Endothelial cell (in vitro differentiated cells): ENCODE results near the gene APCDD1L. TPM values are rescaled to one million over a fixed set of nuclear protein-coding genes. Genes with fewer than 3 reads are reported as not detected.

Experiments used
- DNase-seq: peaks from one replicate; pipeline ENCODE4 v3.0.0; 2021; ENCODE audit warnings: low spot score
- H3K27ac Mint-ChIP-seq: one replicate; pipeline ENCODE4 v1.8.0; 2021; ENCODE audit warnings: mixed read lengths, inconsistent platforms; ENCODE audit not compliant: unreplicated experiment
- H3K27me3 Mint-ChIP-seq: one replicate; pipeline ENCODE4 v1.8.0; 2021; ENCODE audit warnings: mild to moderate bottlenecking, moderate library complexity, mixed read lengths, inconsistent platforms; ENCODE audit not compliant: unreplicated experiment
- H3K36me3 Mint-ChIP-seq: one replicate; pipeline ENCODE4 v1.8.0; 2021; ENCODE audit warnings: mild to moderate bottlenecking, low read depth, mixed read lengths, inconsistent platforms; ENCODE audit not compliant: unreplicated experiment
- H3K4me1 Mint-ChIP-seq: one replicate; pipeline ENCODE4 v1.8.0; 2021; ENCODE audit warnings: mild to moderate bottlenecking, mixed read lengths, inconsistent platforms; ENCODE audit not compliant: unreplicated experiment
- H3K4me3 Mint-ChIP-seq: one replicate; pipeline ENCODE4 v1.8.0; 2021; ENCODE audit warnings: mild to moderate bottlenecking, mixed read lengths, inconsistent platforms; ENCODE audit not compliant: unreplicated experiment
- H3K9me3 Mint-ChIP-seq: one replicate; pipeline ENCODE4 v1.8.0; 2021; ENCODE audit warnings: mixed read lengths, inconsistent platforms; ENCODE audit not compliant: unreplicated experiment
- total RNA-seq: library from RNA; stranded (reverse); fragmentation: NEBNext Ultra II Directional; extraction: Animal tissue kit (Norgen Biotek cat#: 25700); gene quantifications from one replicate; pipeline ENCODE4 v1.2.1, GENCODE V29; 2021; ENCODE audit not compliant: unreplicated experiment
- TF ChIP-seq, protein P1 (sequence below): fragments of 200-600 bp; sonication (generic); IDR thresholded peaks from one replicate; pipeline ENCODE4 v1.5.0; 2021; ENCODE audit warnings: antibody characterized with exemption; ENCODE audit not compliant: unreplicated experiment

Gene APCDD1L
- total RNA-seq, 1 donor from 2014 or later = not detected

DNA sequence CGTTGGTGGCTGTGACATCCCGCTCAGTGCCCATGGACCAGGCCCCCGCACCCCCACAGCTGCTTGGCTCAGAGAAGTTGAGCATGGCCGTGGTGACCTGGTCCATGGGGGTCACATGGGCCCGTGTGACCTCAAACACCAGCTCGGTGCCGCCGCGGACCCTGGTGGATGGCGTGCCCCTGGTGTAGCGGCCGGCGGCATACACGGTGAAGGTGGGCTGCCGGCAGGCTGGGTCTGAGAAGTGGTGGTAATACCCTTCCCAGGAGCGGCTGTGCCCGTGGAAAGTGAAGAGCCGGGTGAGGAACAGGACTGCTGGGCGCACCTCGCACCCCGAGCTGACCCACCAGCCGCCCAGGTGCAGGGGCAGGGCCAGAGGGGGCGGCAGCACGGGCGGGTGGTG, 54.1 kb downstream of the APCDD1L start:
- H3K4me3 Mint-ChIP-seq = no peak overlapping the region
- H3K27ac Mint-ChIP-seq = no peak overlapping the region
- H3K4me1 Mint-ChIP-seq = no peaks in the 10 kb centered on the region
- no peak for DNase-seq
- H3K36me3 Mint-ChIP-seq = peaks cover 4% of the 10 kb centered on the region
- no peaks in the 10 kb centered on the region for H3K9me3 Mint-ChIP-seq
- TF ChIP-seq, protein P1, sequence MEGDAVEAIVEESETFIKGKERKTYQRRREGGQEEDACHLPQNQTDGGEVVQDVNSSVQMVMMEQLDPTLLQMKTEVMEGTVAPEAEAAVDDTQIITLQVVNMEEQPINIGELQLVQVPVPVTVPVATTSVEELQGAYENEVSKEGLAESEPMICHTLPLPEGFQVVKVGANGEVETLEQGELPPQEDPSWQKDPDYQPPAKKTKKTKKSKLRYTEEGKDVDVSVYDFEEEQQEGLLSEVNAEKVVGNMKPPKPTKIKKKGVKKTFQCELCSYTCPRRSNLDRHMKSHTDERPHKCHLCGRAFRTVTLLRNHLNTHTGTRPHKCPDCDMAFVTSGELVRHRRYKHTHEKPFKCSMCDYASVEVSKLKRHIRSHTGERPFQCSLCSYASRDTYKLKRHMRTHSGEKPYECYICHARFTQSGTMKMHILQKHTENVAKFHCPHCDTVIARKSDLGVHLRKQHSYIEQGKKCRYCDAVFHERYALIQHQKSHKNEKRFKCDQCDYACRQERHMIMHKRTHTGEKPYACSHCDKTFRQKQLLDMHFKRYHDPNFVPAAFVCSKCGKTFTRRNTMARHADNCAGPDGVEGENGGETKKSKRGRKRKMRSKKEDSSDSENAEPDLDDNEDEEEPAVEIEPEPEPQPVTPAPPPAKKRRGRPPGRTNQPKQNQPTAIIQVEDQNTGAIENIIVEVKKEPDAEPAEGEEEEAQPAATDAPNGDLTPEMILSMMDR = no peak
- H3K27me3 Mint-ChIP-seq = peaks cover 3% of the 10 kb centered on the region

DNA sequence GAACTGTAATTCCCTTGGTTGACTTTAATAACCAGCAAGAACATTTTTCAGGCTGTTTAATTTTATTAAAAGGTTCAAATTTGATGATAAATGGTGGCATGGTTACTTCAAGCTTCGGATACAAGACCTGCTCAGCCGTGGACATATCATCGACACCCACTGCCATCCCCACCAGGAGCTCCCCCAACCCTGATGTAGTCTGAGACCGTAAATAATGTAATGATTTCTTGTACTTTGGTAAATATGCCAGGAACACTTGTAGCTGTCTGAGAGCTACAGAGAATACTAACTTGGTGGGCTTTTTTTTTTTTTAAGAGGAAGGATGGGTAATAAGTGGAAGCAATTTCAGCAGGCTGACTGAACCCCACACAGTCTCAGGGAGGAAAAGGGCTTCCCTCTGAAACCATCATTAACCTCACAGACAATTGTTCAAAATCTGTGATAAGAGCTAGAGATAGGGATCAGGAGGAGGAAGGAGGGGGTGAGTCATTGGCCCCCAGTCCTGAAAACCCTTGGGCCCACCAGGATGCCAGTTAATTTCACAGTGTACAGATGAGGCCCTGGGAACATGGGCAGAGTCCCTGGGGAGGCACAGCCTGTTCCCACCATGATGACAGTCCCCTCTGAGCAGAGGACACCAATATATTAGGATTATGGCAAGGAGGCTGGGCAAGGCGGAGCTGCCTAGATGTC, 56.0 kb downstream of the APCDD1L start:
- Mint-ChIP-seq H3K27me3 (peaks cover 2% of the 10 kb centered on the region), H3K27ac (no peak overlapping the region), H3K36me3 (peaks cover 4% of the 10 kb centered on the region), H3K4me1 (peaks cover 2% of the 10 kb centered on the region), H3K4me3 (no peak overlapping the region), H3K9me3 (no peaks in the 10 kb centered on the region)
- DNase-seq = no peak
- TF ChIP-seq, protein P1 = no peak

DNA sequence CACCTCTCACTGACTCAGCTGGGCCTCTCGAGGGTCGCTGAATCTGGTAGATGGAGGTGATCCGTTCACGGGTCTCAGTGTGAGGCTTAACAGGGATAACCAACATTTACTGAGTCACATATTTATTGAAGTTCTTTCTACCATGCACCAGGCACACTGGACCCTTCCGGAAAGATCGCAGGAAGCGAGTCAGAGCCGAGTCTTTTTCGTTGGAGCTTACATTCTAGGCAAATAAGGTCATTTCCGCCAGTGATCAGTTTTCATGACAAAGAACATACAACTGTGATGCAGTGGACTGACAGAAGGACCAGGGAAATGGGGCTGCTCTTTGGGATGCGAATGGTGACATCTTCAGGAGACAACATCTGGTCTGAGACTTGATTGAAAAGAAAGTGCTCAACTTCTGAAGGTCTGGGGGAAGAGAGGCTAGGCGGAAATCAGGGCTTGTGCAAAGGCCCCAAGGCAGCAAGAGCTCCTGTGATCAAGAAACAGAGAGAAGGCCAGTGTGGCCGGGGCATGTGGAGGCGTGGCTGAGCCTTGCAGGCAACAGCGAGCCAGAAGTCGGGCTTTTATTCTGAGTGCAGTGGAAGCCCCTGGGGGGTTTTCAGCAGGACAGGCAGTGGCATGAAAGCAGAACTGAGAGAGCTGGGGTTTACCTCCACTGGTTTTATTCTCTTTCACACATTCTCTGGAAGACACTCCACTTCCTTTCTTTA, 56.7 kb downstream of the APCDD1L start:
- peaks cover 2% of the 10 kb centered on the region for H3K4me1 Mint-ChIP-seq
- H3K9me3 Mint-ChIP-seq = no peaks in the 10 kb centered on the region
- no peaks in the 10 kb centered on the region for H3K27me3 Mint-ChIP-seq
- TF ChIP-seq, protein P1 = no peak
- H3K27ac Mint-ChIP-seq = no peak overlapping the region
- DNase-seq = no peak
- peaks cover 4% of the 10 kb centered on the region for H3K36me3 Mint-ChIP-seq
- H3K4me3 Mint-ChIP-seq = no peak overlapping the region

DNA sequence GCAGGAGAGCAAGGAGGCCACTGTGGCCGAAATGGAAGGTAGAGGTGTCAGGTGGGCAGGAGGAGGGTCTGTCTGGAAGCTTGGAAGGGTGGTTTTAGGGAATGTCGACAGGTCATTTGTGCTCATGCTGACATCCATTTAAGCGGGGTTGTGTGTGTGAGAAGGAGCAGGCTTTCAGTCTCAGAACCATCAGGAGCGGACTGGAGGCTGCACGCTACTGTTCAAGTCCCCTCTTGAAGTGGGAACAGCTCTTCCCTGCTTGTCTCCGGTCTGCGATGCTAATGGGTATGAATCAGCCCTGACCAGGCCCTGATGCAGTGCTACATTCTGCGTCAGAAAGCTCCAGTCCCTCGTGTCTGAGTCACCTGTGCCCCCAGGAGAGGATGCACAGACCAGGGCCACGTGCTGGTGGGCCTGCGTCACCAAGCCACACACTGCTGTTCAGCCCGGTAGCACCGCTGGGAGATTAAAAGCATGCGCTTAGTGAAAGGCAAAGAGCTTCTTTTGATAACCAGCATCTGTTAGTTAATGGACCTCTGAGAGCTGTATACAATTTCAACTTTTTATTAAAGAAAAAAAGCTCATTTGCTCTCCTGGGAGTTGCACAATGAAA, 58.0 kb downstream of the APCDD1L start:
- Mint-ChIP-seq H3K4me3 (no peak overlapping the region), H3K27me3 (no peaks in the 10 kb centered on the region), H3K9me3 (no peaks in the 10 kb centered on the region), H3K4me1 (peaks cover 2% of the 10 kb centered on the region), H3K36me3 (peaks cover 4% of the 10 kb centered on the region), H3K27ac (no peak overlapping the region)
- TF ChIP-seq, protein P1 = no peak
- DNase-seq = no peak

DNA sequence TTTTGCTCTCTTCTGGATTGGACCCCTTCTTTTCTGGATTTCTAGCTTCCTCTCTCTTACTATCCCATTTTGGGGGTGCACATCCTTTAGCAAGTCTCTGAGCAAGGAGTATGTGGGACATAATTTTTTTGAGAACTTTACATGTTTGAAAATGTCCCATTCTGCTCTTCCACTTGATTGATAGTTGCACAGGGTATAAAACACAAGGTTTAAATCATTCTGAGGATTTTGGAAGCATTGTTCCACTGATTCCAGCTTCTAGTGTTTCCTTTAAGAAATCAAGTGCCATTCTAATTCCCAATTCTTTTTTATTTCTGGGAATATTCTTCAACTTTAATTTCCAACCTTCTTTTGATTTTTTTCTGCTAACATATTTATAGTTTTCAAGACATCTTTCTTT, 60.7 kb downstream of the APCDD1L start:
- H3K27me3 Mint-ChIP-seq = no peaks in the 10 kb centered on the region
- H3K4me1 Mint-ChIP-seq = peaks cover 2% of the 10 kb centered on the region
- no peaks in the 10 kb centered on the region for H3K9me3 Mint-ChIP-seq
- H3K27ac Mint-ChIP-seq = no peak overlapping the region
- TF ChIP-seq, protein P1 = no peak
- no peak for DNase-seq
- peaks cover 4% of the 10 kb centered on the region for H3K36me3 Mint-ChIP-seq
- H3K4me3 Mint-ChIP-seq = no peak overlapping the region
